Activated CD4-positive, alpha-beta T cell treated with anti-CD3 and anti-CD28 coated beads for 36 hours (primary cell): ENCODE data around the gene GLB1L3. TPM values are rescaled to one million over a fixed set of nuclear protein-coding genes. Genes with fewer than 3 reads are reported as not detected.

Experiments
- ATAC-seq: fragments of 200-7000 bp; cut with Tn5 transposase; one replicate; pipeline ENCODE4 v1.10.0; 2021; ENCODE audit warnings: mild to moderate bottlenecking, moderate library complexity
- CTCF ChIA-PET: fragments of 350-600 bp; sonication (Branson Sonifier 250); formaldehyde crosslinking; loops from one replicate; lab custom pipeline; 2021; ENCODE audit warnings: antibody characterized with exemption; lab: Charles Lee
- POLR2A ChIA-PET: fragments of 350-600 bp; sonication (Branson Sonifier 250); formaldehyde crosslinking; loops from one replicate; lab custom pipeline; 2021; ENCODE audit warnings: antibody characterized with exemption, inconsistent platforms; lab: Charles Lee
- DNase-seq: peaks from one replicate; pipeline ENCODE4 v3.0.0-alpha.2; 2020
- H3K27ac Mint-ChIP-seq: one replicate; pipeline ENCODE4 v1.8.0; 2021; ENCODE audit warnings: mixed read lengths
- H3K27me3 Mint-ChIP-seq: one replicate; pipeline ENCODE4 v1.8.0; 2021; ENCODE audit warnings: mixed read lengths
- H3K36me3 Mint-ChIP-seq: one replicate; pipeline ENCODE4 v1.8.0; 2021; ENCODE audit warnings: low read depth, mixed read lengths
- H3K4me1 Mint-ChIP-seq: one replicate; pipeline ENCODE4 v1.8.0; 2021; ENCODE audit warnings: mixed read lengths
- H3K4me3 Mint-ChIP-seq: one replicate; pipeline ENCODE4 v1.8.0; 2021; ENCODE audit warnings: mild to moderate bottlenecking, moderate library complexity, mixed read lengths
- H3K9me3 Mint-ChIP-seq: one replicate; pipeline ENCODE4 v1.8.0; 2021; ENCODE audit warnings: low read depth, mixed read lengths
- intact Hi-C, 2 experiments: fragments of 100-400 bp; cut with DNase I in 1 of 2; cut with micrococcal nuclease in 1 of 2; formaldehyde crosslinking; loops; one replicate each; pipeline versions ENCODE4 v1.14.2 to v1.15.1; 2022 to 2024; cut with DNase I, micrococcal nuclease
- total RNA-seq, 2 experiments: library from RNA; stranded (reverse); gene quantifications; one replicate each; pipeline ENCODE4 v1.2.3, GENCODE V29; 2021

GLB1L3 gene
- total RNA-seq, 2 experiments from 2014 or later: 11.7 to 12.2 TPM

DNA sequence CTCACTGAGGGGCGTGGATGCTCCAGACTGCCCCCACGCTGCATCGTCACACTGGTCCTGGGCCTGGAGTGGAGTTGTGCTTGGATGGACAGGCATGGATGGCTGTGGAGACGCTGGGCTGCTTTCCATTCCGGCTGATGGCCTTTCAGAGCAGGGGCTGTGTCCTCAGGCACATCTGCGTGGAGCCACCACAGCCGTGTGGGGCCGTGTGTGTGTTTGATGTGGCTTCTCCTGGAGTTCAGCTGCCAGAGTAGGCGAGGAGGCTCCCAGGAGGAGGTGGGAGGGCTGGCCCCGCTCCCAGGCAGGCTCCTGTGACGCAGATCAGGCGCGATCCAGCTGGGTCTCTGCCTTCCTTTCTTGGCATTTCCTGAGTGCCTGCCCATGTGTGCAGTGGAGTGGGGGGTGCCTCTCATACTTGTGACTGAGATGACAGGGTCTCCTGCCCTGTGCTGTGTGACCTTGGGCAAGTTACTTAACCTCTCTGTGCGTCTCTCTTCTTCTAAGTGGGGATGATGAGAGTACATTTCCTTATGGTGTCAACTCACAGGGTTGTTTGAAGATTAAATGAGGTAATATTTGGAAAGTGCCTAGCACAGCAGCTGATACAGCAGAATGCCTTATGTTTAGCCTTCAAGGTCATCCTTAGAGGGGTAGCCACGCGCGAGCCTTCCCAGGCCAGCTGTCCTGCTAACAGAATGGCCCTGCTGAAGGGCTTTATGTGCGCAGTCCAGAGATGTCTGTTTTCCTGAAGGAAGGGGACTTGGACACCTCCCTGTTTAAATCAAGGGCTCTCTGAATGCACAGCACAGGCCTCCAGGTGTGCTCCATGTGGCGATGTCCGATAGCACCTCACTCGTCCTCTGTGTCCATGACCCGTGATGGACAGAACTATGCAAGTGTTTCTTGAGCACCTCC, 89.1 kb downstream of the GLB1L3 start:
- CTCF ChIA-PET: no interaction called here
- DNase-seq: no peak
- Mint-ChIP-seq H3K4me3 (no peak overlapping the region), H3K27me3 (peaks cover 5% of the 10 kb centered on the region), H3K4me1 (peaks cover 7% of the 10 kb centered on the region), H3K36me3 (no peaks in the 10 kb centered on the region), H3K9me3 (no peaks in the 10 kb centered on the region), H3K27ac (no peak overlapping the region)
- intact Hi-C loops: no loop called here
- POLR2A ChIA-PET: no interaction called here
- no peak for ATAC-seq

DNA sequence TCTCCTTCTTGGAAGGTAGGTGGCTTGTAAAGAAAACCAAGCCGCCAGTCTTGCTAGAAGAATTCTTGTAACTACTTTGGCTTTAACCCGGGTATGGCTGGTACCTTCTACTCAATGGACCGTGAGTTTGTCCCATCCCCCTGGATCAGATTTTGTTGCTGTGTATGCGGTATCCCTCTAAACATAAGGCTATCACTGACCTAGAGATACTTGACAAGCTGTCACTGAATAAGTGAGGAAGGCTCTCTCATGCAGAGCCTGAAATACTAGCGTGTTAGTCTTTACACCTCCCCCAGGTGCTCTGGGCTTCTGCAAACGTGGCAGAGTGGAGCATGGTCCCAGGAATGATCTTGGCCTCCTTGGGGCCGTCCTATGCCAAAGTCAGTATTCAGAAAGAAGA, 90.1 kb downstream of the GLB1L3 start:
- no peak for ATAC-seq
- Mint-ChIP-seq H3K4me3 (no peak overlapping the region), H3K27ac (no peak overlapping the region), H3K9me3 (no peaks in the 10 kb centered on the region), H3K4me1 (peaks cover 7% of the 10 kb centered on the region), H3K27me3 (peaks cover 3% of the 10 kb centered on the region), H3K36me3 (no peaks in the 10 kb centered on the region)
- POLR2A ChIA-PET: no interaction called here
- DNase-seq: no peak
- intact Hi-C loops: no loop called here
- CTCF ChIA-PET: interaction anchor here (0.5 kb wide), 1 partner anchor 320 kb away, joined by 3 read pairs; no protein-coding TSS in a partner anchor

DNA sequence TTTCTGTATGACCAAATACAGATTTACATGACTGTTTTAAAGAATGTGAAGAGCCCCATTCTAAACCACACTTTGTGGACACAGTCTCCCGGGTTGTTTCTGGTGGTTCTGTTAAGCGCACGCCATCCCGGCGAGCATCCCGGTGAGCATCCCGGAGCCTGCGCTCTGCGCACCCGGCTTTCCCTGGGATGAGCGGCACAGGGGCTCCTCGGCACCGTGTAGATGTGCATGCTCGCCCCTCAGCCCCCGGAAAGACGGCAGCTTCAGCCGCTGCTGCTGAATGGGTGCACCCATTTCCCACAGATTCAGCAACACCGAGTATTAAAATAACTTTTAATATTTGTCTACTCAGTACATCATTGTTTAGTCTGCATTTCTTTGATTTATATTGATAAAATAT, 91.6 kb downstream of the GLB1L3 start:
- H3K27me3 Mint-ChIP-seq: no peaks in the 10 kb centered on the region
- no peaks in the 10 kb centered on the region for H3K4me1 Mint-ChIP-seq
- no peaks in the 10 kb centered on the region for H3K36me3 Mint-ChIP-seq
- H3K4me3 Mint-ChIP-seq: no peak overlapping the region
- intact Hi-C loops: no loop called here
- no peak overlapping the region for H3K27ac Mint-ChIP-seq
- CTCF ChIA-PET: interaction anchor here (0.6 kb wide), 1 partner anchor 539 kb away, joined by 3 read pairs; no protein-coding TSS in a partner anchor
- ATAC-seq: no peak
- DNase-seq: no peak
- no peaks in the 10 kb centered on the region for H3K9me3 Mint-ChIP-seq
- POLR2A ChIA-PET: no interaction called here

Other genes with a start within 250 kb of the GLB1L3 start
- gene JAM3, start 207.3 kb upstream of the GLB1L3 start, total RNA-seq: 10 to 100 TPM; 15.3 to 17.5 TPM
- gene NCAPD3, start 52.4 kb upstream of the GLB1L3 start, total RNA-seq: 10 to 100 TPM; 78.9 to 92.1 TPM
- 10 to 100 TPM; 32.4 to 32.5 TPM for gene VPS26B, start 51.7 kb upstream of the GLB1L3 start, total RNA-seq
- 10 to 100 TPM; 75.5 to 89.5 TPM for gene THYN1, start 23.0 kb upstream of the GLB1L3 start, total RNA-seq
- 10 to 100 TPM; 12.4 to 16.6 TPM for gene ACAD8, start 22.8 kb upstream of the GLB1L3 start, total RNA-seq
- gene GLB1L2, start 55.6 kb downstream of the GLB1L3 start, total RNA-seq: 1 to 10 TPM; 3.9 to 4.2 TPM
- under 1 TPM; 0.11 to 0.21 TPM for gene B3GAT1, start 135.9 kb downstream of the GLB1L3 start, total RNA-seq